HepG2 (cell line): ENCODE measurements around the gene SLTM. TPM values are rescaled to one million over a fixed set of nuclear protein-coding genes. Genes with fewer than 3 reads are reported as not detected.

Experiments
- HNRNPUL1 ChIP-seq: fragments of 200-400 bp; formaldehyde crosslinking; IDR thresholded peaks from 2 replicates; pipeline ENCODE4 v1.6.1; 2017; ENCODE audit warnings: low read depth, mild to moderate bottlenecking, low read length, moderate library complexity
- MTF2 ChIP-seq: sonication (generic); formaldehyde crosslinking; IDR thresholded peaks from 2 replicates; pipeline ENCODE4 v1.5.0; 2020; ENCODE audit warnings: missing genetic modification reagents, borderline replicate concordance
- NKX3-1 ChIP-seq: sonication (generic); formaldehyde crosslinking; IDR thresholded peaks from 2 replicates; pipeline ENCODE4 v1.5.0; 2020; ENCODE audit warnings: missing genetic modification reagents
- SOX6 ChIP-seq, 2 experiments: fragments of 450-650 bp in 1 of 2; sonication (generic) in 1 of 2; formaldehyde crosslinking in 1 of 2; IDR thresholded peaks; 2 replicates each; pipeline versions ENCODE4 v1.4.0 to v1.6.1; 2017 to 2020; ENCODE audit warnings: antibody characterized with exemption in 1 of 2, mild to moderate bottlenecking in 1 of 2, missing genetic modification reagents in 1 of 2
- TGIF2 ChIP-seq: IDR thresholded peaks from 2 replicates; pipeline ENCODE4 v1.6.1; 2016; ENCODE audit warnings: control low read depth, missing compliant biosample characterization
- U2AF2 ChIP-seq: fragments of 200-400 bp; formaldehyde crosslinking; IDR thresholded peaks from 2 replicates; pipeline ENCODE4 v1.6.1; 2017; ENCODE audit warnings: low read depth, mild to moderate bottlenecking, low read length
- ZNF33A ChIP-seq: sonication (generic); formaldehyde crosslinking; IDR thresholded peaks from 2 replicates; pipeline ENCODE4 v1.5.1; 2020; ENCODE audit warnings: missing genetic modification reagents, mild to moderate bottlenecking, moderate library complexity, borderline replicate concordance
- ZNF737 ChIP-seq: sonication (generic); formaldehyde crosslinking; IDR thresholded peaks from 2 replicates; pipeline ENCODE4 v1.5.0; 2020; ENCODE audit warnings: missing genetic modification reagents, mild to moderate bottlenecking, borderline replicate concordance
- ZNF891 ChIP-seq: sonication (generic); formaldehyde crosslinking; IDR thresholded peaks from 2 replicates; pipeline ENCODE4 v1.5.0; 2020; ENCODE audit warnings: mild to moderate bottlenecking, missing genetic modification reagents
- polyA plus RNA-seq, 8 experiments: library from polyadenylated mRNA; depleted of rRNA in 3 of 8; stranded (reverse) in 7 of 8; unstranded in 1 of 8; fragments of >200 nt; fragmentation: Illumina TruSeq in 4 of 8; extraction: Trizol in 4 of 8; gene quantifications; 2 replicates each; pipeline versions ENCODE4 v1.2.1 to v1.2.3, GENCODE V29; 2011 to 2016; ENCODE audit warnings: low read depth in 4 of 8, missing spikeins in 1 of 8, mixed read lengths in 1 of 8; ENCODE audit not compliant: insufficient read depth in 1 of 8
- total RNA-seq, 5 experiments: library from RNA; depleted of rRNA; stranded (reverse); fragments of >200 nt; fragmentation: Illumina TruSeq; extraction: Trizol; gene quantifications; 2 replicates each; pipeline ENCODE4 v1.2.3, GENCODE V29; 2016; ENCODE audit warnings: low read depth in 1 of 5
- TF ChIP-seq, protein P1 (sequence below): sonication (generic); formaldehyde crosslinking; IDR thresholded peaks from 2 replicates; pipeline ENCODE4 v1.8.1; 2023; ENCODE audit warnings: mild to moderate bottlenecking, missing genetic modification reagents, borderline replicate concordance
- TF ChIP-seq, protein P2 (sequence below): sonication (generic); formaldehyde crosslinking; IDR thresholded peaks from 2 replicates; pipeline ENCODE4 v1.8.0; 2022; ENCODE audit warnings: mild to moderate bottlenecking, missing genetic modification reagents, moderate library complexity
- TF ChIP-seq, protein P3 (sequence below): sonication (generic); formaldehyde crosslinking; IDR thresholded peaks from 2 replicates; pipeline ENCODE4 v1.5.0; 2020; ENCODE audit warnings: mild to moderate bottlenecking, missing genetic modification reagents, borderline replicate concordance
- TF ChIP-seq, protein P4 (sequence below): sonication (generic); formaldehyde crosslinking; IDR thresholded peaks from 2 replicates; pipeline ENCODE4 v1.5.0; 2020; ENCODE audit warnings: mild to moderate bottlenecking, missing genetic modification reagents
- TF ChIP-seq, protein P5 (sequence below): sonication (generic); formaldehyde crosslinking; IDR thresholded peaks from 2 replicates; pipeline ENCODE4 v1.5.1; 2020; ENCODE audit warnings: mild to moderate bottlenecking, missing genetic modification reagents, moderate library complexity

SLTM gene
- total and polyA plus RNA-seq, 2 of the 13 experiments (the other 11 are each of a cell fraction or from before 2014, with no cell fraction given): 22.0 to 64.2 TPM

DNA sequence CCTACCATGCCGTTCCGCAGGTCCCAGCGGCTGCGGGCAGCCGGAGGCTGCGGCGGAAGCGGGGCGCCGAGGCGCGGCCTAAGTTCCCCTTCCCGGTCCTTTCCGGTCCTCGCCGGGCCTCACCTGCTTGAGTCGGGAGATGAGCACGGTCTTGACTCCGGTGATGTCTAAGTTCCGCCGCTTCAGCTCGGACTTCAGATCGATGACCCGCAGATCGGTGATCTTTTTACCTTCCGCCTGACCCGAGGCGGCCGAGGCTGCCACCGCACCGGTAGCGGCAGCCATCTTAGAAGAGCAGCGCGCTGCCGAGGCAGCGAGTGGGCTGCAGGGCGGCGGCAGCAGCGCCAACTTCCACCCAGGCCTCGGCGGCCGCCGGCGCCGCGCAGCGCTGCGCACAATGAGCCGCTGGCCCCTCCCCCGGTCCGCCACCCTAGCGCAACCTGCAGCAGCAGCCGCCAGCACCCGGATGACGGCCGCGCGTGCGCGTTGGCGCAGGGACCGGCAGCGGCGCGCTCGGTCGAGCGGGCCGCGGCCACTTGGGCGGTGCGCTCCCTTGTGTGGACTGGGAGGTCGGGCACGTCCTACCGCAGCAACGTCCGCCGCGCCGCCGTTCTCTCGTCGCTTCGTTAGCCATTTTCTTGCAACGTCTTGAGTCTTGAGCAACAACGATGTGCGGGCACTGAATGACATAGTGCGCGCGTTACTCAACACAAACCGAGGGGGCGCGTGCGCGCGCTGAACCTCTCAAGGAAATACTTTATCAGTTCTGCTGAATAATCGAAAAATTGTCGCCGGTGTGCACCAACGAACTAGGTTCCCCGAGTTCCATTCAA, at the start of gene SLTM (continued):
- TF ChIP-seq ZNF33A: no peak
- TF ChIP-seq ZNF891: peak; percentile 50; the same call in 1 of the 2 replicates
- TF ChIP-seq, protein P1, sequence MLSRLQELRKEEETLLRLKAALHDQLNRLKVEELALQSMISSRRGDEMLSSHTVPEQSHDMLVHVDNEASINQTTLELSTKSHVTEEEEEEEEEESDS: no peak
- TF ChIP-seq TGIF2 (CRISPR knock-in tag): peak; percentile 53; the same call in 1 of the 2 replicates
- no peak for TF ChIP-seq ZNF737
- no peak for TF ChIP-seq SOX6 (IDR thresholded peaks at IDR 0.05)
- TF ChIP-seq SOX6 (CRISPR knock-in tag; IDR thresholded peaks at IDR 0.05): peak; percentile 45
- TF ChIP-seq NKX3-1 (CRISPR knock-in tag): no peak; the same call in 1 of the 2 replicates
- TF ChIP-seq, protein P2, sequence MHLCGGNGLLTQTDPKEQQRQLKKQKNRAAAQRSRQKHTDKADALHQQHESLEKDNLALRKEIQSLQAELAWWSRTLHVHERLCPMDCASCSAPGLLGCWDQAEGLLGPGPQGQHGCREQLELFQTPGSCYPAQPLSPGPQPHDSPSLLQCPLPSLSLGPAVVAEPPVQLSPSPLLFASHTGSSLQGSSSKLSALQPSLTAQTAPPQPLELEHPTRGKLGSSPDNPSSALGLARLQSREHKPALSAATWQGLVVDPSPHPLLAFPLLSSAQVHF: peak; percentile 73; the same call in 1 of the 2 replicates
- no peak for TF ChIP-seq U2AF2
- TF ChIP-seq, protein P3, sequence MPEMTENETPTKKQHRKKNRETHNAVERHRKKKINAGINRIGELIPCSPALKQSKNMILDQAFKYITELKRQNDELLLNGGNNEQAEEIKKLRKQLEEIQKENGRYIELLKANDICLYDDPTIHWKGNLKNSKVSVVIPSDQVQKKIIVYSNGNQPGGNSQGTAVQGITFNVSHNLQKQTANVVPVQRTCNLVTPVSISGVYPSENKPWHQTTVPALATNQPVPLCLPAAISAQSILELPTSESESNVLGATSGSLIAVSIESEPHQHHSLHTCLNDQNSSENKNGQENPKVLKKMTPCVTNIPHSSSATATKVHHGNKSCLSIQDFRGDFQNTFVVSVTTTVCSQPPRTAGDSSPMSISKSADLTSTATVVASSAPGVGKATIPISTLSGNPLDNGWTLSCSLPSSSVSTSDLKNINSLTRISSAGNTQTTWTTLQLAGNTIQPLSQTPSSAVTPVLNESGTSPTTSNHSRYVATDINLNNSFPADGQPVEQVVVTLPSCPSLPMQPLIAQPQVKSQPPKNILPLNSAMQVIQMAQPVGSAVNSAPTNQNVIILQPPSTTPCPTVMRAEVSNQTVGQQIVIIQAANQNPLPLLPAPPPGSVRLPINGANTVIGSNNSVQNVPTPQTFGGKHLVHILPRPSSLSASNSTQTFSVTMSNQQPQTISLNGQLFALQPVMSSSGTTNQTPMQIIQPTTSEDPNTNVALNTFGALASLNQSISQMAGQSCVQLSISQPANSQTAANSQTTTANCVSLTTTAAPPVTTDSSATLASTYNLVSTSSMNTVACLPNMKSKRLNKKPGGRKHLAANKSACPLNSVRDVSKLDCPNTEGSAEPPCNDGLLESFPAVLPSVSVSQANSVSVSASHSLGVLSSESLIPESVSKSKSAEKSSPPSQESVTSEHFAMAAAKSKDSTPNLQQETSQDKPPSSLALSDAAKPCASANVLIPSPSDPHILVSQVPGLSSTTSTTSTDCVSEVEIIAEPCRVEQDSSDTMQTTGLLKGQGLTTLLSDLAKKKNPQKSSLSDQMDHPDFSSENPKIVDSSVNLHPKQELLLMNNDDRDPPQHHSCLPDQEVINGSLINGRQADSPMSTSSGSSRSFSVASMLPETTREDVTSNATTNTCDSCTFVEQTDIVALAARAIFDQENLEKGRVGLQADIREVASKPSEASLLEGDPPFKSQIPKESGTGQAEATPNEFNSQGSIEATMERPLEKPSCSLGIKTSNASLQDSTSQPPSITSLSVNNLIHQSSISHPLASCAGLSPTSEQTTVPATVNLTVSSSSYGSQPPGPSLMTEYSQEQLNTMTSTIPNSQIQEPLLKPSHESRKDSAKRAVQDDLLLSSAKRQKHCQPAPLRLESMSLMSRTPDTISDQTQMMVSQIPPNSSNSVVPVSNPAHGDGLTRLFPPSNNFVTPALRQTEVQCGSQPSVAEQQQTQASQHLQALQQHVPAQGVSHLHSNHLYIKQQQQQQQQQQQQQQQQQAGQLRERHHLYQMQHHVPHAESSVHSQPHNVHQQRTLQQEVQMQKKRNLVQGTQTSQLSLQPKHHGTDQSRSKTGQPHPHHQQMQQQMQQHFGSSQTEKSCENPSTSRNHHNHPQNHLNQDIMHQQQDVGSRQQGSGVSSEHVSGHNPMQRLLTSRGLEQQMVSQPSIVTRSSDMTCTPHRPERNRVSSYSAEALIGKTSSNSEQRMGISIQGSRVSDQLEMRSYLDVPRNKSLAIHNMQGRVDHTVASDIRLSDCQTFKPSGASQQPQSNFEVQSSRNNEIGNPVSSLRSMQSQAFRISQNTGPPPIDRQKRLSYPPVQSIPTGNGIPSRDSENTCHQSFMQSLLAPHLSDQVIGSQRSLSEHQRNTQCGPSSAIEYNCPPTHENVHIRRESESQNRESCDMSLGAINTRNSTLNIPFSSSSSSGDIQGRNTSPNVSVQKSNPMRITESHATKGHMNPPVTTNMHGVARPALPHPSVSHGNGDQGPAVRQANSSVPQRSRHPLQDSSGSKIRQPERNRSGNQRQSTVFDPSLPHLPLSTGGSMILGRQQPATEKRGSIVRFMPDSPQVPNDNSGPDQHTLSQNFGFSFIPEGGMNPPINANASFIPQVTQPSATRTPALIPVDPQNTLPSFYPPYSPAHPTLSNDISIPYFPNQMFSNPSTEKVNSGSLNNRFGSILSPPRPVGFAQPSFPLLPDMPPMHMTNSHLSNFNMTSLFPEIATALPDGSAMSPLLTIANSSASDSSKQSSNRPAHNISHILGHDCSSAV: no peak
- TF ChIP-seq, protein P4, sequence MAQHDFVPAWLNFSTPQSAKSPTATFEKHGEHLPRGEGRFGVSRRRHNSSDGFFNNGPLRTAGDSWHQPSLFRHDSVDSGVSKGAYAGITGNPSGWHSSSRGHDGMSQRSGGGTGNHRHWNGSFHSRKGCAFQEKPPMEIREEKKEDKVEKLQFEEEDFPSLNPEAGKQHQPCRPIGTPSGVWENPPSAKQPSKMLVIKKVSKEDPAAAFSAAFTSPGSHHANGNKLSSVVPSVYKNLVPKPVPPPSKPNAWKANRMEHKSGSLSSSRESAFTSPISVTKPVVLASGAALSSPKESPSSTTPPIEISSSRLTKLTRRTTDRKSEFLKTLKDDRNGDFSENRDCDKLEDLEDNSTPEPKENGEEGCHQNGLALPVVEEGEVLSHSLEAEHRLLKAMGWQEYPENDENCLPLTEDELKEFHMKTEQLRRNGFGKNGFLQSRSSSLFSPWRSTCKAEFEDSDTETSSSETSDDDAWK: no peak
- TF ChIP-seq, protein P5, sequence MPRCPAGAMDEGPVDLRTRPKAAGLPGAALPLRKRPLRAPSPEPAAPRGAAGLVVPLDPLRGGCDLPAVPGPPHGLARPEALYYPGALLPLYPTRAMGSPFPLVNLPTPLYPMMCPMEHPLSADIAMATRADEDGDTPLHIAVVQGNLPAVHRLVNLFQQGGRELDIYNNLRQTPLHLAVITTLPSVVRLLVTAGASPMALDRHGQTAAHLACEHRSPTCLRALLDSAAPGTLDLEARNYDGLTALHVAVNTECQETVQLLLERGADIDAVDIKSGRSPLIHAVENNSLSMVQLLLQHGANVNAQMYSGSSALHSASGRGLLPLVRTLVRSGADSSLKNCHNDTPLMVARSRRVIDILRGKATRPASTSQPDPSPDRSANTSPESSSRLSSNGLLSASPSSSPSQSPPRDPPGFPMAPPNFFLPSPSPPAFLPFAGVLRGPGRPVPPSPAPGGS (CRISPR knock-in tag): no peak
- no peak for TF ChIP-seq HNRNPUL1
- TF ChIP-seq MTF2: peak; percentile 16; the same call in 1 of the 2 replicates
